Esophagus muscularis mucosa (tissue), 4 donors: Measurements from ENCODE around the gene FOXS1. TPM values are rescaled to one million over a fixed set of nuclear protein-coding genes. Genes with fewer than 3 reads are reported as not detected.

Experiments used
- DNase-seq: peaks from one replicate; pipeline ENCODE4 v3.0.0-alpha.2; 2017; ENCODE audit errors: extremely low spot score
- H3K27ac ChIP-seq, 4 donors: fragments of 200-600 bp; sonication (generic); replicated peaks in 1 of 4; 1 replicate in 3 of 4; 2 replicates in 1 of 4; pipeline ENCODE4 v1.5.1; 2016 to 2019; ENCODE audit warnings: mild to moderate bottlenecking in 1 of 4
- H3K27me3 ChIP-seq, 4 donors: fragments of 200-600 bp; sonication (generic); one replicate each; pipeline versions ENCODE4 v1.5.1 to v1.6.0; 2016 to 2019
- H3K36me3 ChIP-seq, 4 donors: fragments of 200-600 bp; sonication (generic); one replicate each; pipeline ENCODE4 v1.5.1; 2016 to 2019
- H3K4me1 ChIP-seq, 4 donors: fragments of 200-600 bp; sonication (generic); one replicate each; pipeline ENCODE4 v1.5.1; 2016 to 2019
- H3K4me3 ChIP-seq, 4 donors: fragments of 200-600 bp; sonication (generic); 1 replicate in 2 of 4; 2 replicates in 2 of 4; pipeline ENCODE4 v1.5.1; 2016 to 2019; ENCODE audit warnings: mild to moderate bottlenecking in 4 of 4, moderate library complexity in 1 of 4
- H3K9me3 ChIP-seq, 4 donors: fragments of 200-600 bp; sonication (generic); 1 replicate in 3 of 4; 2 replicates in 1 of 4; pipeline ENCODE4 v1.5.1; 2016 to 2019
- CTCF ChIP-seq, 3 experiments: fragments of 200-600 bp in 2 of 3; fragments of 450-650 bp in 1 of 3; sonication (generic) in 2 of 3; IDR thresholded peaks; one replicate each; pipeline ENCODE4 v1.5.1; 2017 to 2019; ENCODE audit warnings: antibody characterized with exemption in 3 of 3, mild to moderate bottlenecking in 2 of 3, moderate library complexity in 1 of 3
- EP300 ChIP-seq: sonication (generic); formaldehyde crosslinking; IDR thresholded peaks from one replicate; pipeline ENCODE4 v1.6.1; 2017; ENCODE audit warnings: antibody characterized with exemption
- POLR2A ChIP-seq: fragments of 450-650 bp; IDR thresholded peaks from one replicate; pipeline ENCODE4 v1.6.1; 2017; ENCODE audit warnings: antibody characterized with exemption, moderate library complexity, mild to moderate bottlenecking, low read depth
- POLR2AphosphoS5 ChIP-seq, 2 donors: sonication (generic); formaldehyde crosslinking; IDR thresholded peaks; one replicate each; pipeline ENCODE4 v1.6.1; 2017; ENCODE audit warnings: antibody characterized with exemption in 2 of 2
- WGBS: methylation state at CpG from one replicate; pipeline ENCODE4 v1.1.5; 2018; 5-methylcytosine and 5-hydroxymethylcytosine counted together
- intact Hi-C: fragments of 100-400 bp; cut with DNase I; formaldehyde crosslinking; loops from one replicate; pipeline ENCODE4 v1.15.1; 2023
- small RNA-seq, 3 donors: library from RNA; depleted of rRNA; stranded (forward); fragments of <200 nt; gene quantifications; one replicate each; pipeline ENCODE3, GENCODE V24; 2016
- total RNA-seq, 4 donors: library from RNA; depleted of rRNA; stranded (reverse); fragments of >200 nt; gene quantifications; one replicate each; pipeline versions ENCODE4 v1.1.0 to v1.2.1, GENCODE V29; 2016

The FOXS1 gene
- total RNA-seq, 4 donors from 2014 or later: 0.50 to 3.4 (median 0.87) TPM

DNA sequence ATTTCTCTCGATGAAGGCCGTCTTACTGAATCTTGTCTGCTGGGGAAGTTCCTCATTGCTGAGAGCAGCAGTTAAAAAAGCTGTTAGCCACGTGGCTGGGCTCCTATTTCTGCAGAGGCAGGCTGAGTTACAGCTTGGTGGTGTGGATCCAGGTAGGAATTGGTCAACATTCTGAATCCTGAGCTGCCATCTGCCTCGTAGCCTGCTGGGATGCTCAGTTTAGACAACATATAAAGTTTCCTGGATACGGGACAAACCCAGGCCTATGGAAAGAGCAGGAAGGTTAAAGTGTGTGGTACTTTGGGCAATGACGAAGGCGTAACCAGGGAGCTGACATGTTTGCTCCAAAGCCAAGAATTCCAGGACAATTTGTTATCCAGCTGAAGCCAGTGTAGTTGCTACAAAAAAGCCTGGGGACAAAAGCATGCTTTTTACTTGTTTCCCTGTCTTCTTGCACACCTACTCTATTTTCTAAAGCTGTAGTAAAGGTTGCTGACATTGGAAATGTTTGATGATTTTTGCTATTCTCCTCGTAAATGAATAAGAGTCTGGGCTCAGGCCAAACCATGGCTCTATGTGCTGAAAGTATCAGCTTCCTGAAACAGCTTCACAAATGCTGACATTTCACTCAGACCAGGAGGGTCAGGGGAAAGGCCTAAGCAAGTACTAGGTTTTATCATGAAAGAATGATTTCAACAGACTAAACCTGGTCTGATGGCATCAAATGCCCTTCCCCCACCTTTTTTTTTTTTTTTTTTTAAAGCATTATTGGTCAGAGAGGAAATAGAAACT lies 38.6 kb downstream of the FOXS1 start:
- Histone ChIP-seq H3K4me1 (peaks cover 1 to 12% (median 8%) of the 10 kb centered on the region in 4 donors), H3K4me3 (no peak overlapping the region), H3K36me3 (no peaks in the 10 kb centered on the region), H3K9me3 (no peaks in the 10 kb centered on the region), H3K27me3 (no peaks in the 10 kb centered on the region), H3K27ac (no peak overlapping the region)
- WGBS: 75% methylated on average over 8 of the region's 8 CpGs
- TF ChIP-seq EP300: no peak
- TF ChIP-seq POLR2AphosphoS5 (IDR thresholded peaks at IDR 0.05): no peak
- DNase-seq: no peak
- intact Hi-C loops: no loop called here

GRCh38 chr20:31803552-31804291 lies 41.7 kb downstream of the FOXS1 start:
- Histone ChIP-seq H3K27me3 (no peaks in the 10 kb centered on the region), H3K4me1 (peaks cover 0 to 10% (median 3%) of the 10 kb centered on the region in 4 donors), H3K9me3 (no peaks in the 10 kb centered on the region), H3K27ac (no peak overlapping the region), H3K4me3 (no peak overlapping the region), H3K36me3 (no peaks in the 10 kb centered on the region)
- 92% methylated on average over 7 of the region's 7 CpGs for whole genome bisulfite sequencing
- no peak for DNase-seq
- TF ChIP-seq EP300: no peak
- no peak for TF ChIP-seq POLR2A
- TF ChIP-seq CTCF (IDR thresholded peaks at IDR 0.05): no peak
- TF ChIP-seq POLR2AphosphoS5 (IDR thresholded peaks at IDR 0.05): no peak
- intact Hi-C loops: no loop called here

DNA sequence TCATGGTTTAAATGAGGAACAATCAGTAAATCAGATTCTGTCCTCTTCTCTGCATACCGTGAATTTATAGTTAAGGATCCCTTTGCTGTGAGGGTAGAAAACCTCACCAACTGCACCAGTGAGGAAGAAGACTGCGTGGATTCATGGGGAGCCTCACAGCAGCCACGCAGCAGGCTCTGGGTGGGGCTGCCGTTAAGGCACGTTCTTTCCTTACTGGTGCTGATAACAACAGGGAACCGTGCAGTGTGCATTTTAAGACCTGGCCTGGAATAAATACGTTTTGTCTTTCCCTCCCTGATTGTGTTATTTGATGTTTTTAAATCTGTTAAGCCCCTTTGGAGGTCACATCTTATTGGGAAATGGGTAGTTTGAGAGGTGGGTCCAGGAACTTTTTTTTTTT lies 43.9 kb downstream of the FOXS1 start:
- H3K27ac ChIP-seq: no peak overlapping the region
- H3K4me3 ChIP-seq: no peak overlapping the region
- no peaks in the 10 kb centered on the region for H3K36me3 ChIP-seq
- intact Hi-C loops: no loop called here
- H3K27me3 ChIP-seq: no peaks in the 10 kb centered on the region
- H3K9me3 ChIP-seq: no peaks in the 10 kb centered on the region
- 93% methylated on average over 7 of the region's 7 CpGs for WGBS
- H3K4me1 ChIP-seq: peaks cover 0 to 2% (median 0%) of the 10 kb centered on the region in 4 donors
- TF ChIP-seq POLR2A: no peak
- no peak for TF ChIP-seq POLR2AphosphoS5 (IDR thresholded peaks at IDR 0.05)
- TF ChIP-seq EP300: no peak
- no peak for TF ChIP-seq CTCF (IDR thresholded peaks at IDR 0.05)
- DNase-seq: no peak

- Histone ChIP-seq H3K9me3 (no peaks in the 10 kb centered on the region), H3K27ac (no peak overlapping the region), H3K27me3 (no peaks in the 10 kb centered on the region), H3K4me3 (no peak overlapping the region), H3K4me1 (no peaks in the 10 kb centered on the region), H3K36me3 (no peaks in the 10 kb centered on the region)
- no peak for DNase-seq
- 89% methylated on average over 3 of the region's 3 CpGs for WGBS
- intact Hi-C loops: no loop called here
- TF ChIP-seq POLR2A (no peak), EP300 (no peak), POLR2AphosphoS5 (IDR thresholded peaks at IDR 0.05) (no peak), CTCF (IDR thresholded peaks at IDR 0.05) (no peak)
Measured at GRCh38 chr20:31797364-31797763, 48.0 kb downstream of the FOXS1 start.

Small RNA genes within 50 kb of the gene (small RNA-seq; reads per million reads assigned to genes)
- 0 reads per million in 3 donors for gene AL160175.1

Other genes with a start within 250 kb of the FOXS1 start
- gene ID1, start 240.3 kb downstream of the FOXS1 start, total RNA-seq: 100 to 1,000 TPM; 199 to 744 (median 532) TPM
- 10 to 100 TPM in 1 of 4 donors, 1 to 10 TPM in 3; 2.1 to 14.2 (median 7.1) TPM for gene COX4I2, start 207.7 kb downstream of the FOXS1 start, total RNA-seq
- 100 to 1,000 TPM in 3 of 4 donors, 10 to 100 TPM in 1; 94.3 to 181 (median 140) TPM for gene BCL2L1, start 122.7 kb downstream of the FOXS1 start, total RNA-seq
- gene TPX2, start 106.3 kb downstream of the FOXS1 start, total RNA-seq: 1 to 10 TPM in 1 of 4 donors, under 1 TPM in 3; under 0.01 to 1.1 (median 0.38) TPM
- under 1 TPM in 3 of 4 donors, not detected in 1; 0.33 to 0.65 (median 0.52) TPM for gene MYLK2, start 26.2 kb downstream of the FOXS1 start, total RNA-seq
- gene DUSP15, start 24.9 kb upstream of the FOXS1 start, total RNA-seq: 1 to 10 TPM in 3 of 4 donors, under 1 TPM in 1; 0.83 to 5.1 (median 3.8) TPM
- under 1 TPM in 2 of 4 donors, not detected in 2; 0.17 to 0.34 TPM for gene TTLL9, start 25.0 kb upstream of the FOXS1 start, total RNA-seq
- gene PDRG1, start 106.4 kb upstream of the FOXS1 start, total RNA-seq: 10 to 100 TPM in 3 of 4 donors, 1 to 10 TPM in 1; 7.9 to 15.9 (median 10.8) TPM
- gene XKR7, start 122.5 kb upstream of the FOXS1 start, total RNA-seq: not detected
- 10 to 100 TPM in 2 of 4 donors, 1 to 10 TPM in 2; 6.0 to 12.1 (median 10.4) TPM for gene CCM2L, start 164.8 kb upstream of the FOXS1 start, total RNA-seq
- 10 to 100 TPM in 2 of 4 donors, 1 to 10 TPM in 2; 7.8 to 36.6 (median 11.4) TPM for gene HCK, start 206.6 kb upstream of the FOXS1 start, total RNA-seq